GM15510 (cell line): ENCODE results near the gene ENO2.

Source experiments
- POLR2A ChIP-seq: IDR thresholded peaks from 3 replicates; pipeline ENCODE4 v1.6.1; 2011; ENCODE audit warnings: borderline replicate concordance; ENCODE audit not compliant: insufficient read length; ENCODE audit errors: extremely low read depth

Gene ENO2

DNA sequence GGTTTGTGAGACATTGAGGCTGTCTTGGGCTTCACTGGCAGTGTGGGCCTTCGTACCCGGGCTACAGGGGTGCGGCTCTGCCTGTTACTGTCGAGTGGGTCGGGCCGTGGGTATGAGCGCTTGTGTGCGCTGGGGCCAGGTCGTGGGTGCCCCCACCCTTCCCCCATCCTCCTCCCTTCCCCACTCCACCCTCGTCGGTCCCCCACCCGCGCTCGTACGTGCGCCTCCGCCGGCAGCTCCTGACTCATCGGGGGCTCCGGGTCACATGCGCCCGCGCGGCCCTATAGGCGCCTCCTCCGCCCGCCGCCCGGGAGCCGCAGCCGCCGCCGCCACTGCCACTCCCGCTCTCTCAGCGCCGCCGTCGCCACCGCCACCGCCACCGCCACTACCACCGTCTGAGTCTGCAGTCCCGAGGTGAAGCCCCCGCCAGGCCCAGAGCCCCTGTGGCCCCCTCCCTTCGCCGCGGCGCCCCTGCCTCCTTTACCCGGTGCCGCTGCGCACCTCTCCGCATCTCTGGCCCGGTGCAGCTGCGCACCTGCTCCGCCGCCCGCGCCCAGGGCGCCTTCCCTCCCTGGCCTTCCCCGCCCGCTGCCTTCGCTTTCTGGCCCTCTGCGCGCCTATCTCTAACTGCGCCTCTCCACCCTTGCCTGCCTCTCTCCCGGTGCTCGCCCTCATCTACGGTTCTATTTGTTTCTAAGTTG, at the start of gene ENO2:
Gene ENO2 (plus strand): TSS at position 335 of the 701 bp plus-strand sequence. CDS start 1,253 bp downstream, outside the sequence.
- TF ChIP-seq POLR2A: peak; percentile 55

DNA sequence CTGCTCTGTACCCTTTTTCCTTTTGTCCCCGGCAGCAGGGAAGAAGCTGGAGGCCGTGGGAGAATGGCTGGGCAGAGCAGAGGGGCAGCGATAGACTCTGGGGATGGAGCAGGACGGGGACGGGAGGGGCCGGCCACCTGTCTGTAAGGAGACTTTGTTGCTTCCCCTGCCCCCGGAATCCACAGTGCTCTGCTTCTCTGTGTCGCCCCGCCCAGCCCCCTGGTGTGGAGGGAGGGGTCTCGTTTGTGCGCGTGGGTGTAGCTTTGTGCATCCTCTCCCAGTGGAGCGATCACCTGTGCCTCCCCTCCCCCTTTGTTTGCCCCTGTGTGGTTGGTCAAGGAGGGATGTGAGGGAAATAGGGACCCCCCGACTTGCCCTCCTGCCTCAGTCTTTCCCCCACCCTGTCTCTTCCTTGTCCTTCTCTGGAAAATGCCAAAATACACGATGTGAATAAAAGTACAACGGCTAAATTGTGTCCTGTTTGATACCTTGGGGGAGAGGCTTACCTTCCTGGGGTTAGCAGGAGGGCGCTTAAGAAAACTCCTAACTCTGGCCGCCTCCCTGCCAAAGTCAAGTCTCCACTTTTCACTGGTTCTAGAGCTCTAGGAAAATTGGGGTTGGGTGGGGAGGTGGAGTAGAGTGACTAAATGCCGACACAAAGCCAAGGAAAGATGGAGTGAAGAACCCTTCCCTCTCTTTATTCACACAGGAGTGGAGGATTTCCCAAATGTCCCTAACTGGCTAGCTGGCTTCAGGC, 48.0 kb upstream of the ENO2 start:
- TF ChIP-seq POLR2A: no peak

DNA sequence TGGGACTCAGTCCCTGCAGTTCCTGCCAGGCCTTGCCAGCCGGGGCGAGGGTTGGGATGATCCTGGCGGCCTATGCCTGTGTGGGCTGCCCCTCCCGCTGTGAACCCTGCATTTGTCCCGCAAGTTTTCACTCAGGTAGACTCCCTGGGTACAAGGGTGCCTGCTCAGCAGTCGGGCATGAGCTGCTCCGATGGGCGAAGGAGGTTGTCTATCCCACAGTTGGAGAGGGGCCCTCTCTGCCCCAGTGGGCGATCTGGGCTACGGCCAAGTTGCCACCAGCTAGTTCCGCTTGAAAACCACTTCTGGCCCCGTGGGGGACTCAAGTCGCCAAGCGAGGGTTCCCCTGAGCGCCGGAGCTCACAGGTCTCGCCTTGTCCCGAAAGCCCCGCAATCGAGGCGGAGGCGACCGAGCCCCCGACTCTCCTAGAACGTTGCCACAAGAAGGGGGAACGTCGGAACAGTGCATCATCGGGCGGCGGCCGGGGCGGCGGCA, 47.4 kb upstream of the ENO2 start:
- no peak for TF ChIP-seq POLR2A

DNA sequence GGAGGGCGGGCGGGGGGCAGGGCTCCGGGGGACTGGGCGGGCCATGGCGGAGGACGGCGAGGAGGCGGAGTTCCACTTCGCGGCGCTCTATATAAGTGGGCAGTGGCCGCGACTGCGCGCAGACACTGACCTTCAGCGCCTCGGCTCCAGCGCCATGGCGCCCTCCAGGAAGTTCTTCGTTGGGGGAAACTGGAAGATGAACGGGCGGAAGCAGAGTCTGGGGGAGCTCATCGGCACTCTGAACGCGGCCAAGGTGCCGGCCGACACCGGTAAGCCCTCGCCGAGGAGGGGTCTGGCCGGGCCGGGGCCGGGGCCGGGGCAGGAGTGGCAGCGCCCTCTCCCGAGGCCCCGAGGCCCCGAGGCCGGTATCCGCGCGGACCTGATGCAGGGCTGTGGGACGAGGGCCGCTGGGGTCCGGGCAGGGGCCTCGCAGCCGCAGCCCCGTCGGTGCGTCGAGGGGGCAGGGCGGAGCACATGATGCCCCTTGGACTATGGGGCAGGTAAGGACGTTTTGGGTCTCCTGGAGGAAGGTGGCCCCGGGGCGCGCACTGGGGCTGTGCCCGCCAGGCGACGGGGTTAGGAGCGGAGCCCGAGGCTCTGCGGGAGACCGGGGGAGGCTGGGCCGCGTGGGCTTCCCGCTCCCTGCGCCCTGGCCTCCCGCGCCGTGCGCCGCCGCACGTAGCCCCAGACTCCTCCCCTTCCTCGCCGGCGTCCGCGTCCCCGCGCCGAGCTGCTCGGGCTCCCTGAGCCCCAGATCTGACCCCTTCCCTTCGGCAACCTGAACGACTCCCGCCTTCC, 46.8 kb upstream of the ENO2 start, which contains the start of gene TPI1:
Gene TPI1 (plus strand): TSS at position 119 of the 798 bp plus-strand sequence. CDS start 36 bp downstream, at position 155.
- TF ChIP-seq POLR2A: peak; percentile 98

DNA sequence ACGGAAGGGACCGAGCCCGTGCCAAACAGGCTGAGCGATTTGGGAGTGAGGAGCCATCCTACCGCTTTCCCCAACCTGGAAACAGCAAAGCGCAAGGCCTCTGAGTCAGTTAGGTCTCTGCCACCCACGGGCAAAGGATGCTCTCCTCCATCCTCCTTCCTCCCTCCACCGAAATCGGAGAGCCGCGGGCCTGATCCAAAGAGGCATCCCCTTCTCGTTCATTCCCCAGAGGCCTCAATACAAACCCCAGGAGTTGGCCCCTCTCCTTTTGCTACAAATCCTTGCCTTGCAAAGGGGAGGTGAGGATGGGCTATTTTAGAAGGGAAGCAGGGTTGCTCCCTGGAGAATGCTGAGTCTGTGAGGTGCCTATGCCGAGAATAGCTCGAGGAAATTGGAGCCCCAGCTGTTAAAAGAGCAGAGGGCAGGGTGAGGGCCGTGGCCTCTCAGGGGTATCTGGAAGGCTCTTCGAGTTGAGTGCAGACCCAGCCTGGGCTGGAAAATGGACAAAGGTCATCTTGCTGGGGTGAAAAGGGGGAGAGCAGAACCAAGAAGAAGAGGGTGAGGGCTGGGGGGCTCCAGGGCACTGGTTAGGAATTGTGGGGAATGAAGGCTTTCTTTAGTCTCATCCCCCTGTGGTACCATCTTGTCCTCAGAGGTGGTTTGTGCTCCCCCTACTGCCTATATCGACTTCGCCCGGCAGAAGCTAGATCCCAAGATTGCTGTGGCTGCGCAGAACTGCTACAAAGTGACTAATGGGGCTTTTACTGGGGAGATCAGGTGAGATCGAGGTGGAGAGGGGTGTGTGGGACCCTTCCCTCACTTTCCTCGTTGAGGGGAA, 46.0 kb upstream of the ENO2 start:
- TF ChIP-seq POLR2A: no peak

DNA sequence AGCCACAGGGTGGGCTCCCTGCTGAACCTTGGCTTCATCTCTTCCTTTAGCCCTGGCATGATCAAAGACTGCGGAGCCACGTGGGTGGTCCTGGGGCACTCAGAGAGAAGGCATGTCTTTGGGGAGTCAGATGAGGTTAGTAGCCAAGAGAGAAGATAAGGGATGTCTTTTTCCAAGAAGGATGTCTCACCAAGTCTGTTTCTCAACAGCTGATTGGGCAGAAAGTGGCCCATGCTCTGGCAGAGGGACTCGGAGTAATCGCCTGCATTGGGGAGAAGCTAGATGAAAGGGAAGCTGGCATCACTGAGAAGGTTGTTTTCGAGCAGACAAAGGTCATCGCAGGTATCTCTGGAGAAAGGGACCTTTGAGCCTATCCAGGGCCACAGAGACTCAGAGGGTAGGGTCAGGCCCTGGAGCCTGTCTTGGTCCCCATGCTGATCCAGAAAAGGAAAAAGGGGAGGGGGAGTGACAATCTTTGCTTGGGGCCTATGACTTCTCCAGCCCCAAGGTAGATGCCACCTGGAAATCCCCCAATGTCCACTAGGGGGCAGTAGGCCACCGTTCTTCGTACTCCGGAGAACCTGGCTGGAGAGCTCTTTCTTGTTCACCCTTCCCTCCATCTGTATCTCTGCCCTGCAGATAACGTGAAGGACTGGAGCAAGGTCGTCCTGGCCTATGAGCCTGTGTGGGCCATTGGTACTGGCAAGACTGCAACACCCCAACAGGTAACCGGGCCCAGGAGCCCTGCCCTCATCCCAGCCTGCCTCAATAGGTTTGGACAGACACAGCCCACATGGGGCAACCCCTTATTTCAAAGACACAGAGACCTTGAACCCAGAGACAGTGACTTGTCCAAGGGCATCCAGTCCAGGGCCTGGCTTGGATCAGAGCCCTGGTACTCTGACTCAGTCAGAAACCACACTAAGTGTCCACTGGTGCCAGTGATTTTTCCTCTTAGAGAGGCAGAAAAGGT, 45.0 kb upstream of the ENO2 start:
- no peak for TF ChIP-seq POLR2A

DNA sequence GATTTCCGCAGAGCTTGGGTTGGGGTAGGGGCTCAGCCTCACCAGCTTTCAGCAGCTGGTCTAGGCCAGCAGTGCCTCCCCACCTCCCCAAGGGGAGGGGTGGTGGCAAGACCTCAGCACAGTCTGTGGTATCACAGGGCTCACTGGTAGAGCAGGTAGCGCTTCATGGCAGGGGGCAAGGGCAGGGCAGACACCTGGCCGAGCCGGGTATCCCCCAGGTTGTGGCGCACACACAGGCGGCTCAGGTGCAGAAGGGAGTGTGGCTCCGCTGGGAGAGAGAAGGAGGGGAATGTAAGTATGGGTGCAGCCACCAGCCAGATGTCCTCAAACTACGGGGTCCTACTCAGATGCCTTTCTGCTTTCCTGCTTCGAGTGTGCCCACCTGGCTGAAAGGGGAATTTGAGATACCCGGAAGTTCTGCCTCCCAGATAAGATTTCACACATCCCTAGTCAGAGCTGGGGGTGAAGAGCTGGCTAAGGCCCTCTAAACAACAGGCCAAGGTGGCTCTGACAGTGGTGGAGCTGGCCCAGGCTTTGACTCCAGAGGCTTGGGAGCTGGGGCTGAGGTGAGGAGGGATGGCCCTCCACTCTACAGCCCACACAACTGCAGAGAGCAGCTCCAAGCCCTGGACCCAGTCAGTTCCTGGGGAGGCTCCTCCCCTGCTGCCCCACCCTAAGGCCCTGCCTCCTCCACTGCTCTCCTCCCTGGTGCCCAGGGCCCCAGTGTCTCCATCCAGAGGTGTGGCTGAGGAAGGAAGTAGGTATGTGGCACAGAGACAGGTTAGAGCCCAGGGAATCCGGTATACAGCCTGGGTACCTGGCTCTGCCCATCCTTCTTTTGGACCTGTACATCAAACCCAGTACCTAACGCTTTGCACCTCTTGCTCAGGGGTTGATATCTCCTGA, 43.1 kb upstream of the ENO2 start:
- TF ChIP-seq POLR2A: no peak

DNA sequence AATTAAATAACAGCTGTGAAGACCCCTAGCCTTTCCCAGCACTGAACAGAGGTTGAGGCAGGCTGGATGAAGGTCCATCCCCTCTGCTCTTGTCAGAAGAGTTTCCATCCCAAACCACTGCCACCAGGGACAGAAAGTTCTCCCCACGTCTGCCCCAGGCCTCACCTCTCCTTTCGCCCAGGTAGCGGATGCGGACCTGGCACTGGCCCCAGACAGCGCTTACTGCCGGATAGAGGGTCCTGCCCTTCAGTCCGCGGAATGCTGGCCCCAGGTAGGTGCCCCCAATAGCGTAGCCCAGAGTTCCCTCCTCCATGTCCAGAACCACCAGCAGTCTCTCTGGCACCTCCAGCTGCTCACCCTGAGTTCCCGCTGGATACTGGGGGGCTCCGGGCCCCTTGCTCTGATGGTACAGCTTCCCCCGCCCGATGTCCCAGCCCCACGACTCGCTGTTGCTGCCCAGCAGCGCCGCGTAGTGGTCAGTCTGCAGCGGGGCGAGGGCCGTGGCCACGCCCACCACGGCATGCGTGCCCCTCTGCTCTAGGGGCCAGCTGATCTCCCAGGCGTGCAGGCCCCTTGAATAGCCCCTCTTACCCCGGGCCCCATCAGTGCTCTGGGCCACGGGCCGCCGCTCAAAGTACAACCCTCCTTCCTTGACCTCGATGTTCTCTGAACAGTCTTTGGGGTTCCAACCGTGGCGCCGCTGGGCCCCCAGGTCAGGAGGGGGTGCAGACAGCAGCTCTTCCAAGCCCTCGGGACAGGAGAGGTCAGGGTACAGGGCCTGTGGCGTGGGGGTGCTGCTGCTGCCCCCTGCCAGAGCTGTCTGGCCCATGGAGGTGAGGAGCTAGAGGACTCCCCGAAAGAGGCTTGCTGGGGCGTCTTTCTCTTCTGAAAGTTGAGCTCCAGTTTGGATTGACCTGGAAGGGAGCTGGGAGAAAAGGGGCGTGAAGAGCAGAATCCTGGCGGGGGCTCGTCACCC, 42.0 kb upstream of the ENO2 start:
- peak; percentile 45 for TF ChIP-seq POLR2A

DNA sequence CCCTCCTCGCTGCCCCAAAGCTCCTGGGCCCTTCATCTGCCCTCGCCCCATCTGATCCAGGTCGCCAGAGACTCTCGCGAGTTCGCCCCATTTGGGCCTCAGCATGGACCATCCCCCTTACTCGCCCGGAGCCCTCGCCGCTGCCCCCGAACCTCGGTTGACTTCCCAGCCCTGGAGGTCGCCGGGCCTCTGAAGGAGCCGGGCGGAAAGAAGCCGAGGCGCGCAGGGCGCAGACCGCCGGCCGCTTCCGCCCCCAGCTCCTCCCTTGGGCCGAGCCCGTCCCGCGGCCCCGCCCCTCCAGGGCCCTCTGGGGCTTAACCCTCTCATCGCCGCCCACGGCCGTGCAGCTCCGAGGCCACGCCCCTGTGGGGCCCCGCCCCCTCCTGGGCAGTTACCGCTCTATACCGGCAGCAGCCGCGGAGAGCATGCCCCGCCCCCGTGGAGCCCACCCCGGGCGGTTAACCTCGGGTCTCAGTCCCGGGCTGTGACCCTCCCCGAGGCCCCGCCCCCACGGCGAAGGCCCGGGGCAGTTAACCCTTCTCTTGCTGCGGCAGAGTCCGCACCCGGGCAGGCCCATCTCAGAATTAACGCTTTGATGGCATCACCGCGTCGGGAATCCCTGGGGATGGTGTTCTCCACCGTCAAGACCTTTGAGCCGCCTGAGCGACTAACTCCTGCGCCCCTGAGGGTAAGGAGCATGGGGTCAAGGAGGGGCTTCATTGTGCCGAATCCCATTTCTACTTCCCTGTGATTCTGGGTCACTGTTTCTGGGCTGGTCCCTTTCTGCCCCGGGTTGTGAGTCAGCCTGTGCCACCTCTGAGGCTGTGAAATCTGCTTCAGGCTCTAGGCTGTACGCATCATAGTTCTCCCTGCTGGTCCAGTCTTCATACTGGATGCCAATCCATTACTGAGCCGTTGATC, 41.0 kb upstream of the ENO2 start, which contains the start of gene SPSB2:
Gene SPSB2 (minus strand): TSS at position 210 of the 921 bp plus-strand sequence. CDS start 402 bp downstream, outside the sequence.
- TF ChIP-seq POLR2A: peak; percentile 69

DNA sequence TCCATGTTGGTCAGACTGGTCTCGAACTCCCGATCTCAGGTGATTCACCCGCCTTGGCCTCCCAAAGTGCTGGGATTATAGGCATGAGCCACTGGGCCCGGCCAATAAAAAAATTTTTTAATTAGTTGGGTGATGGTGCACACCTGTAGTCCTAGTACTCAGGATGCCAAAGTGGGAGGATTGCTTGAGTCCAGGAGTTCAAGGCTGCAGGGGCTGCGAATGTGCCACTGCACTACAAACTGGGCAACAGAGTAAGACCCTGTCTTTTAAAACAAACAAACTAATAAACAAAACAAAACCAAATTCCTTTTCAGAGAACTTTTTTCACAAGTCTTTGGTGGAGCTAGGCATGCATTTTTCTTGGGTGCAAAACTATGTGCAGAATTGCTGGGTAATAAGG, 31.1 kb upstream of the ENO2 start:
- TF ChIP-seq POLR2A: no peak
